ENCODE data around the gene TMEM203. TPM values are rescaled to one million over a fixed set of nuclear protein-coding genes. Genes with fewer than 3 reads are reported as not detected.

The TMEM203 gene
- total and polyA plus RNA-seq, 2 of the 13 experiments (the other 11 are each of a cell fraction or from before 2014, with no cell fraction given): 23.4 to 36.7 TPM

GRCh38 chr9:137217276-137218211, 12.1 kb upstream of the TMEM203 start (continued):
- TF ChIP-seq AKNA (CRISPR knock-in tag; IDR thresholded peaks at IDR 0.05; ENCODE audit: borderline replicate concordance) (no peak), SP5 (CRISPR knock-in tag; IDR thresholded peaks at IDR 0.05; ENCODE audit: borderline replicate concordance, low read depth) (peak; percentile 86), THAP8 (CRISPR knock-in tag; IDR thresholded peaks at IDR 0.05; ENCODE audit: borderline replicate concordance) (0 out of 2 replicates have a peak, but pooled peaks have one; percentile 27), SP2 (CRISPR knock-in tag; IDR thresholded peaks at IDR 0.05) (no peak), CTCF (CRISPR knock-in tag; IDR thresholded peaks at IDR 0.05) (peak; percentile 50), ZNF124 (CRISPR knock-in tag; IDR thresholded peaks at IDR 0.05) (no peak), STAG1 (CRISPR knock-in tag; IDR thresholded peaks at IDR 0.05) (no peak), AGO2 (optimal IDR thresholded peaks at IDR 0.05; ENCODE audit: low read depth, low read length) (peak; percentile 87), MTERF4 (CRISPR knock-in tag; IDR thresholded peaks at IDR 0.05) (0 out of 2 replicates have a peak, but pooled peaks have one; percentile 52), PHF8 (CRISPR knock-in tag; IDR thresholded peaks at IDR 0.05) (0 out of 2 replicates have a peak, but pooled peaks have one; percentile 24), HNRNPL (IDR thresholded peaks at IDR 0.05; ENCODE audit: low read depth, low read length) (0 out of 2 replicates have a peak, but pooled peaks have one; percentile 82), HDAC1 (CRISPR knock-in tag; IDR thresholded peaks at IDR 0.05) (peak; percentile 12; the same call in 1 of the 2 replicates), SOX13 (IDR thresholded peaks at IDR 0.05) (no peak), SOX13 (CRISPR knock-in tag; conservative IDR thresholded peaks at IDR 0.05 in 1 of 2, IDR thresholded peaks at IDR 0.05 in 1 of 2) (0 out of 4 replicates have a peak, but pooled peaks of 1 of the 2 experiments have one; percentile 22), AKAP8 (CRISPR knock-in tag; IDR thresholded peaks at IDR 0.05) (no peak), SMYD3 (CRISPR knock-in tag; IDR thresholded peaks at IDR 0.05) (no peak)
